Measurements from ENCODE around the gene HNRNPUL1. TPM values are rescaled to one million over a fixed set of nuclear protein-coding genes. Genes with fewer than 3 reads are reported as not detected.

The HNRNPUL1 gene
- total and polyA plus RNA-seq, 9 of the 15 experiments (the other 6 are each of a cell fraction or from before 2014, with no cell fraction given), result 7.3 to 211 (median 85.0) TPM

GRCh38 chr19:41219924-41220567 lies 44.1 kb upstream of the HNRNPUL1 start (continued):
- TF ChIP-seq PTTG1 (tag; IDR thresholded peaks at IDR 0.05; ENCODE audit: low read depth) (no peak), CREB5 (CRISPR knock-in tag; IDR thresholded peaks at IDR 0.05) (no peak), EP300 (IDR thresholded peaks at IDR 0.05; ENCODE audit: low read length) (peak; percentile 33; the same call in 1 of the 2 replicates), ZNF253 (CRISPR knock-in tag; conservative IDR thresholded peaks at IDR 0.05) (no peak), POLR2AphosphoS5 (IDR thresholded peaks at IDR 0.05; ENCODE audit: control insufficient read depth, insufficient read depth, low read depth, low read length) (peak; percentile 39; the same call in 1 of the 2 replicates), ARID1B (IDR thresholded peaks at IDR 0.05) (peak; percentile 95), NUFIP1 (IDR thresholded peaks at IDR 0.05; ENCODE audit: partially characterized antibody) (no peak), MTA1 (IDR thresholded peaks at IDR 0.05; ENCODE audit: borderline replicate concordance) (peak; percentile 52; the same call in 1 of the 2 replicates), CTBP1 (IDR thresholded peaks at IDR 0.05; ENCODE audit: borderline replicate concordance) (0 out of 2 replicates have a peak, but pooled peaks have one; percentile 22), STAT5A (IDR thresholded peaks at IDR 0.05; ENCODE audit: borderline replicate concordance, low read length) (peak; percentile 31; the same call in 1 of the 2 replicates), TRIM24 (IDR thresholded peaks at IDR 0.05) (peak in 1 of 2 experiments; percentile 61; a peak in 2 of 4 replicates), MTF1 (CRISPR knock-in tag; IDR thresholded peaks at IDR 0.05; ENCODE audit: borderline replicate concordance) (no peak), HDAC1 (IDR thresholded peaks at IDR 0.05) (peak in 1 of 2 experiments; percentile 77; a peak in 2 of 4 replicates)

All from K562 (cell line).